ENCODE measurements around the gene MT1M.
"Not testable (repeated sequence)": the region's sequence is repeated elsewhere in the genome, so short reads cannot be mapped to it uniquely, and the experiment has no call there.

MT1M gene

DNA sequence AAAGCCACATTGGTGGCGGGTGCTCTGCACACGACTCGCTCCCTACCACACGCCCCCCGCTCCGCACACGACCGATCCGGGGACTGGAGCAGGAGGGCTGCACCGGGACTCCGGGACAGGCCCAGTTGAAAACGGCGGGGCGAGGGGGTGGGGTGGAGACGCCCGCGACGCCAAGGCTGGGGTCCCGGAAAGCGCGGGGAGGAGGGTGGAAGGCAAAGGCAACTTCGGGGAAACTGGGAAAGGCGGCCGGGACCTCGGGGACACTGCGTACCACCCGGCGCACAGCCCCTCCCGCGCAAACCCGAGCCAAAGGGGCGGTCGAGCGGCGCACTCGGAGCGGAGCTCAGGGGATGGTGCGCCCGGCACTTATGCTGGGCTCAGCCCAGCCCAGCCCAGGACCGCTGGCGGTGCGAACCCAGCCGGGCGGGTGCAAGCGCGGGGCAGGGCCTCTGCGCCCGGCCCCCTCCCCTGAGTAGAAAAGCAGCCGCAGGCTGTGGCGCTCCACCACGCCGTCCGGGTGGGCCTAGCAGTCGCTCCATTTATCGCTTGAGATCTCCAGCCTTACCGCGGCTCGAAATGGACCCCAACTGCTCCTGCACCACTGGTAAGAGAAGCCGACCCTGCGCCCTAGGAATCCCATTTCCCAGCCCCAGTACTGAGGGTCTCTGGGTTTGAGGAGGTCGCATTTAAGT, at the start of gene MT1M:
Gene MT1M, plus strand, starts transcription at position 504 of the 692 bp plus-strand sequence. Its CDS starts 73 bp downstream, at position 577.
- Mint-ChIP-seq H3K27ac (no peak within 1 kb of the TSS), H3K9me3 (no peaks in the 10 kb centered on the region), H3K4me1 (peaks cover 8% of the 10 kb centered on the region), H3K4me3 (peak within 1 kb of the TSS; percentile 74), H3K27me3 (ENCODE audit: low read depth, poor library complexity) (peaks cover 100% of the 10 kb centered on the region), H3K36me3 (ENCODE audit: low read depth) (no peaks in the 10 kb centered on the region)
- TF ChIP-seq, protein P1, sequence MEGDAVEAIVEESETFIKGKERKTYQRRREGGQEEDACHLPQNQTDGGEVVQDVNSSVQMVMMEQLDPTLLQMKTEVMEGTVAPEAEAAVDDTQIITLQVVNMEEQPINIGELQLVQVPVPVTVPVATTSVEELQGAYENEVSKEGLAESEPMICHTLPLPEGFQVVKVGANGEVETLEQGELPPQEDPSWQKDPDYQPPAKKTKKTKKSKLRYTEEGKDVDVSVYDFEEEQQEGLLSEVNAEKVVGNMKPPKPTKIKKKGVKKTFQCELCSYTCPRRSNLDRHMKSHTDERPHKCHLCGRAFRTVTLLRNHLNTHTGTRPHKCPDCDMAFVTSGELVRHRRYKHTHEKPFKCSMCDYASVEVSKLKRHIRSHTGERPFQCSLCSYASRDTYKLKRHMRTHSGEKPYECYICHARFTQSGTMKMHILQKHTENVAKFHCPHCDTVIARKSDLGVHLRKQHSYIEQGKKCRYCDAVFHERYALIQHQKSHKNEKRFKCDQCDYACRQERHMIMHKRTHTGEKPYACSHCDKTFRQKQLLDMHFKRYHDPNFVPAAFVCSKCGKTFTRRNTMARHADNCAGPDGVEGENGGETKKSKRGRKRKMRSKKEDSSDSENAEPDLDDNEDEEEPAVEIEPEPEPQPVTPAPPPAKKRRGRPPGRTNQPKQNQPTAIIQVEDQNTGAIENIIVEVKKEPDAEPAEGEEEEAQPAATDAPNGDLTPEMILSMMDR (IDR thresholded peaks at IDR 0.05), result no peak
- DNase-seq, result peak; percentile 44

DNA sequence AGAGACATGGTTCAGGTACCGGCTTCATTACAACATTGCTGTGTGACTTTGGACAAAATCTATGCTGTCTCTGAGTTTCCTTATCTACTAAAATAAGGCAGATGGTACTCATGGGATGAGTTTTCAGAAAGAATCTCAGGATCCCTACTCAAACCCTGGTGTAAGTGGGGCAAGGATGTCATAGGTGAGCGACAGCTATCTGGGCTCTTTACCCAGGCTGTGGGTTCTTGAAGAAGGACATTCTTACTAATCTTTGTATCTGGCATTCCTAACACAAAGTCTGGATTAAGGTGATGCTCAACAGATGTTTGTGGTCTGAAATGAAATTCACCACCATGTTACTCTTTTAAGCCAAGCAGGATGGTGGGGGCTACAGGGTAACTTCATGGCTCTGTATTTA, 49.5 kb upstream of the MT1M start:
- not testable (repeated sequence) for H3K4me1 Mint-ChIP-seq

DNA sequence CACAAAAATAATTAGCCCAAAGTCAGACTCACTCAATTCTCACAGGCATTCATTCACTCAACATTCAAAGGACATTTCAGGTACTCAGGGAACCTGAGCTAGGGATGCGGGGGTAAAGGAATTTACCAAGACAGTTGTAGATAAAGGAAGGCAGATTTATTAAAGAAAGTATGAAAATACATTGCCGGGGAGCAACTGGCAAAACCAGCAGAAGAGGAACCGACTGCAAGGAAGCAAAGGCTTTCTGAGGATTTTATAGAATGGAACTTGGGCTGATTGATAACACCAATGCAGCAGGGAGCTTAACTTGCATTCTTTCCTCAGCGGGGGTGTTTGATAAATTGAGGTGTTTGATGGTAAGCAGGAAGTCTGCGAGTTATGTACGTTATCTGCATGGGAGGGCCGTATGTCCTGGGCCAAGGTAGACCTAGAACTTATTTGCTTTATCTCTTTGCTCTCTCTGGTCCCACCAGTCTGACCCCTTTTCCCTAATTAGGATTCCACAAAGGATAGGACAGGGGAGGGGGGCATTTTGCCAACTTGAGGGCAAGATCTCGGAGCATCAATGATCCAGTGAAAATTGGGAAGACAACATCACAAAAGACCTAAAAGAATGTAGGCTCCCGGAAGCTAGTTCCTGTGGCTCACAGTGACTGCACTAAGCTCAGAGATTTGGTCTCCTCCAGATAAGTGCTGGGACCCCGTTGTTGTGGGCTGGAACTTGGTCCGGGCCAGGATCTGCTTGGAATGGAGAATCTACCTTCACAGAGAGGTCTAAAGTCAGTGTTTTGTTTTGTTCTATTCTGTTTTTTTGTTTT, 48.9 kb upstream of the MT1M start:
- no peak overlapping the region for H3K4me3 Mint-ChIP-seq
- no peaks in the 10 kb centered on the region for H3K36me3 Mint-ChIP-seq (ENCODE audit: low read depth)

More for the DNA sequence above, 49.5 kb upstream of the MT1M start:
- H3K4me3 Mint-ChIP-seq; H3K27ac Mint-ChIP-seq; H3K9me3 Mint-ChIP-seq; H3K36me3 Mint-ChIP-seq (ENCODE audit: low read depth); DNase-seq: not testable (repeated sequence)
- H3K27me3 Mint-ChIP-seq (ENCODE audit: low read depth, poor library complexity), result peaks cover 78% of the 10 kb centered on the region

DNA sequence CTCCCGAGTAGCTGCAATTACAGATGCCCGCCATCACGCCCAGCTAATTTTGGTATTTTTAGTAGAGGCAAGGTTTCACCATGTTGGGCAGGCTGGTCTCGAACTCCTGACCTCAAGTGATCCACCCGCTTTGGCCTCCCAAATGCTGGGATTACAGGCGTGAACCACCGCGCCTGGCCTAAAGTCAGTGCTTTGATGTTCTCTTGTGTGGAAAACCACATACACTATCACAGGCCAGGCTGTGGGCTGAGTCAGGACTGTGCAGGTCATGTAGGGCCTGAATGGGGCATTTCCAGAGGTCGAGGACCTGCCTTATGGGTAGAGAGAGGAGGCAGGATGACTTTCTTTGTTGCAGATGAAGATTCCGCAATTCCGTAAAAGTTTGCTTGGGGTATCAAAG, 48.2 kb upstream of the MT1M start:
- Mint-ChIP-seq H3K4me3 (no peak overlapping the region), H3K4me1 (peaks cover 4% of the 10 kb centered on the region), H3K36me3 (ENCODE audit: low read depth) (no peaks in the 10 kb centered on the region), H3K27me3 (ENCODE audit: low read depth, poor library complexity) (peaks cover 87% of the 10 kb centered on the region), H3K9me3 (no peaks in the 10 kb centered on the region), H3K27ac (no peak overlapping the region)
- TF ChIP-seq, protein P1 (IDR thresholded peaks at IDR 0.05), result no peak
- DNase-seq, result no peak

More for the DNA sequence above, 48.9 kb upstream of the MT1M start:
- Mint-ChIP-seq H3K4me1 (no peaks in the 10 kb centered on the region), H3K27ac (no peak overlapping the region), H3K9me3 (no peaks in the 10 kb centered on the region), H3K27me3 (ENCODE audit: low read depth, poor library complexity) (peaks cover 84% of the 10 kb centered on the region)
- DNase-seq, result no peak
- TF ChIP-seq, protein P1 (IDR thresholded peaks at IDR 0.05), result no peak

DNA sequence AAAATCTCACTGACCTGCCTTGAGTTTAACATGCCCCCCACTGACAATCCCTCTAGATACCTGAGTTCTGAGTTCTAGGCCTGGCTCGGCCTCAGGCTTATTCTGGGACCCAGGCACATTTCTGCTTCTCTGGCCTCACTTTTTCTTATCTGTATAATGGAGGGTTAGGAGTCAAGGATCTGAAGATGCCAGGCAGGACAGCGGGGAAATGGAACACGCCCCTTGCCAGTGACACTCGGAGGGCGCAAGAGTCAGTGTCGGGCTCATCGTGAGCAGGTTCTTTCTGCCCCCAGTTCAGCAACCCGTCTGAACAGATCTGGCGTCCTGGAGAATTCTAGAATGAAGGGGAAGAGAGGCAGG, 43.7 kb upstream of the MT1M start:
- Mint-ChIP-seq H3K4me1 (peaks cover 4% of the 10 kb centered on the region), H3K4me3 (peak overlapping the region; percentile 82), H3K27ac (no peak overlapping the region), H3K36me3 (ENCODE audit: low read depth) (no peaks in the 10 kb centered on the region), H3K9me3 (peaks cover 6% of the 10 kb centered on the region), H3K27me3 (ENCODE audit: low read depth, poor library complexity) (peaks cover 97% of the 10 kb centered on the region)
- TF ChIP-seq, protein P1 (IDR thresholded peaks at IDR 0.05), result no peak
- no peak for DNase-seq

DNA sequence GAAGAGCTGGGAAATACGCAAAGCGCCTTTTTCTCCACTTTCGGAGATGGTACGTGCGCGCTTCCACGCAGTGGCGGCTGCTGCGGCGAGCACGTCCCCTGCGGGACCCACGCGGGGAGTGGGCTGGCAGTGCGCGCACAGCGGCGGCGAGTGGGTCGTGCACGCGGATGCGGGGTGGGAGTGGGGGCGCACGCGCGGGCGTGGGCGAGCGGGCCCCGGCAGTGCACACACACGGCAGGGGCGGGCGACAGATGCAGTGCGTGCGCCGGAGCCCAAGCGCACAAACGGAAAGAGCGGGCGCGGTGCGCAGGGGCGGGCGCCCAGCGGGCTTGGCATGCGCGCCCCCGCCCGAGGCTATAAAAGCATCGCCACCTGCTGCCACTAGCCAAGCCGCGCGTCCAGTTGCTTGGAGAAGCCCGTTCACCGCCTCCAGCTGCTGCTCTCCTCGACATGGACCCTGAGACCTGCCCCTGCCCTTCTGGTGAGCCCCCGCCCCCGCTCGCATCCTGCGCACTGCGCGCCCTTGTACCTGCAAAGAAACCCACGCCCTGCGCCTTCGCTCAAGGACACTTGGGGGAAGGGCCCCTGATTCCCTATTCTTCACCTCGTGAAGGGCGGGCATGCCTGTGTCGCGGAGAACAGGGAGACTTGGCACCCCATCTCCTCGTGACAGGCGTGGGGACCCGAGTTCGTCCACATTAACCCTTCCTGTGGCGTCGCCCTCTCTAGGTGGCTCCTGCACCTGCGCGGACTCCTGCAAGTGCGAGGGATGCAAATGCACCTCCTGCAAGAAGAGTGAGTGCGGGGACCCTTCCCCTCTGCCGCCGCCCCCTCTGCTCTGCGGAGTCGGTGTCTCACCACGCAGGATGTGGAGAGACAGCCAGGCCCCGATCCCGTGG, 43.1 kb upstream of the MT1M start, which contains the start of gene MT3:
Gene MT3, plus strand, starts transcription at position 388 of the 899 bp plus-strand sequence. Its CDS starts 63 bp downstream, at position 451.
- Mint-ChIP-seq H3K27me3 (ENCODE audit: low read depth, poor library complexity) (peaks cover 98% of the 10 kb centered on the region), H3K4me1 (peaks cover 4% of the 10 kb centered on the region)
- TF ChIP-seq, protein P1 (IDR thresholded peaks at IDR 0.05), result no peak

More for the DNA sequence above, 43.1 kb upstream of the MT1M start, which contains the start of gene MT3:
- Mint-ChIP-seq H3K9me3 (peaks cover 12% of the 10 kb centered on the region), H3K27ac (no peak within 1 kb of the TSS), H3K36me3 (ENCODE audit: low read depth) (no peaks in the 10 kb centered on the region), H3K4me3 (peak within 1 kb of the TSS; percentile 82)
- DNase-seq, result peak; percentile 59

Data from nephron progenitor cell (in vitro differentiated cells).